Nephron (organoid): ENCODE results near the gene PGBD5.

Experiments used
- H3K27ac Mint-ChIP-seq, 3 experiments: 2 replicates each; pipeline ENCODE4 v1.8.0; 2020; ENCODE audit warnings: mixed read lengths in 3 of 3, mild to moderate bottlenecking in 2 of 3, moderate library complexity in 1 of 3
- H3K27me3 Mint-ChIP-seq: 2 replicates; pipeline ENCODE4 v1.8.0; 2021; ENCODE audit warnings: low read depth, mild to moderate bottlenecking, moderate library complexity, mixed read lengths
- H3K36me3 Mint-ChIP-seq: 2 replicates; pipeline ENCODE4 v1.8.0; 2020; ENCODE audit warnings: low read depth, mixed read lengths
- H3K4me1 Mint-ChIP-seq: 2 replicates; pipeline ENCODE4 v1.8.0; 2020; ENCODE audit warnings: mixed read lengths
- H3K4me3 Mint-ChIP-seq, 3 experiments: 2 replicates each; pipeline ENCODE4 v1.8.0; 2020; ENCODE audit warnings: mild to moderate bottlenecking in 3 of 3, mixed read lengths in 3 of 3, moderate library complexity in 2 of 3
- H3K9me3 Mint-ChIP-seq: 2 replicates; pipeline ENCODE4 v1.8.0; 2020; ENCODE audit warnings: mixed read lengths
- TF ChIP-seq, protein P1 (sequence below), 3 experiments: fragments of 200-600 bp; sonication (generic); IDR thresholded peaks; one replicate each; pipeline ENCODE4 v1.5.0; 2021; ENCODE audit warnings: antibody characterized with exemption in 3 of 3; ENCODE audit not compliant: unreplicated experiment in 3 of 3

The PGBD5 gene

DNA sequence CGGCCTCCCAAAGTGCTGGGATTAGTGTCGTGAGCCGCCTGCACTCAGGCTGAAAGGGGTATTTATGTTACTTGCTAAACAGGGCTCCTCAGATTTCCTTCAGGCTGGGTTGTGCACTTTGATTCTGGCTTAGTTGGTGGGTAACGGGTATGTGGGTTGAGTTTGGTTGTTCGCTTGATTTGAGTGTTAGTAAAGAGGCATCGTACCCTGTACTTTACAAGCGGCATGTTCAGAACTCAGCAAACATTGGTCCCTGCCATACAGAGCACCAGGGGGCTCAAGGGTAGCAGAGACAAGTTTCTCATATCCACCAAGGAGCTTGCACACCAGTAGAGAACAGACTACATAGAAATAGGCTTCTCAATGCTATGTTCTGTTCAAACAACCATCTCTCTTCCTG, 147.8 kb downstream of the PGBD5 start:
- TF ChIP-seq, protein P1, sequence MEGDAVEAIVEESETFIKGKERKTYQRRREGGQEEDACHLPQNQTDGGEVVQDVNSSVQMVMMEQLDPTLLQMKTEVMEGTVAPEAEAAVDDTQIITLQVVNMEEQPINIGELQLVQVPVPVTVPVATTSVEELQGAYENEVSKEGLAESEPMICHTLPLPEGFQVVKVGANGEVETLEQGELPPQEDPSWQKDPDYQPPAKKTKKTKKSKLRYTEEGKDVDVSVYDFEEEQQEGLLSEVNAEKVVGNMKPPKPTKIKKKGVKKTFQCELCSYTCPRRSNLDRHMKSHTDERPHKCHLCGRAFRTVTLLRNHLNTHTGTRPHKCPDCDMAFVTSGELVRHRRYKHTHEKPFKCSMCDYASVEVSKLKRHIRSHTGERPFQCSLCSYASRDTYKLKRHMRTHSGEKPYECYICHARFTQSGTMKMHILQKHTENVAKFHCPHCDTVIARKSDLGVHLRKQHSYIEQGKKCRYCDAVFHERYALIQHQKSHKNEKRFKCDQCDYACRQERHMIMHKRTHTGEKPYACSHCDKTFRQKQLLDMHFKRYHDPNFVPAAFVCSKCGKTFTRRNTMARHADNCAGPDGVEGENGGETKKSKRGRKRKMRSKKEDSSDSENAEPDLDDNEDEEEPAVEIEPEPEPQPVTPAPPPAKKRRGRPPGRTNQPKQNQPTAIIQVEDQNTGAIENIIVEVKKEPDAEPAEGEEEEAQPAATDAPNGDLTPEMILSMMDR (IDR thresholded peaks at IDR 0.05; ENCODE audit: unreplicated experiment in 3 of 3): no peak
- Mint-ChIP-seq H3K27me3 (no peaks in the 10 kb centered on the region), H3K27ac (peak overlapping the region in 1 of 3 experiments; percentile 65), H3K36me3 (peaks cover 56% of the 10 kb centered on the region), H3K4me1 (peaks cover 12% of the 10 kb centered on the region), H3K4me3 (no peak overlapping the region), H3K9me3 (no peaks in the 10 kb centered on the region)

DNA sequence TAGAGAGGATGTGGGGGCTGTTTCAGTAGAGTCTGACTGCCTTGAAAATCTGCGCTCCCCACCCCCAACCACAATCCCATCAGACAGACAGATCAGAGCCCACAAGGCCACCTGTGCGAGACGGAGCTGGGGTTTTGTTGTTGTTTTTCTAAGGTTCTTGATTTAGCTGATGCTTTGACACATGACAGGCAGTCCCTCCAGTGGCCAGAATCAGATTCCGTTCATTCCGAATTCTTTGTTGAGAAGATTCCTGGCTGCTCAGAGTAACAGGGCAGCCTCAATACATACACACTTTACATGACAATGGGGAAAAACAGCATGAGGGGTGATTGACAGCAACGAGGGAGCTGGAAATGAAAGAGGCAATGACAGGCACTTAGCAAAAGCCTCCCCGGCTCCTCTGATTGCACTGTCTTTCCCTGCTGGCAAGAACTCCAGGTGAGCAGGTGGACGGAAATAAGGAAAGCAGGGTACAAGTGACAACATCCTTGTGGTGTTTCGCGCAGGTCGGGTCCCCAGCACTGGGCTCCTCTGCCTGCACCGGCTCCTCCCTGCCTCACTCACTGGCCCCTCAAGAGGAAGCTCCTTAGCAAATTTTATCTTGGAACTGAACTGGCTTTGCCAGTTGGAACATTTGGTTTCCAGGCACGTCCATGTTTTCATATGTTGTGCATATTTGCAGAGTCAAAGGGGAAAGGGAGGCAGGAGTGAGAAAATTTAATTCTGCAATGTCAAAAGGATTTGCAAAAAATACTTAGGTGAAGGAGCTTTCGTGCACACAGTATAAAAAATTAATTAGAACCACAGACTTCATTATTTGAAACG, 148.7 kb downstream of the PGBD5 start:
- H3K4me1 Mint-ChIP-seq: peaks cover 12% of the 10 kb centered on the region
- no peaks in the 10 kb centered on the region for H3K9me3 Mint-ChIP-seq
- TF ChIP-seq, protein P1 (IDR thresholded peaks at IDR 0.05; ENCODE audit: unreplicated experiment in 3 of 3): no peak
- peak overlapping the region in 2 of 3 experiments; percentile 29 to 52 for H3K27ac Mint-ChIP-seq
- H3K36me3 Mint-ChIP-seq: peaks cover 55% of the 10 kb centered on the region
- H3K4me3 Mint-ChIP-seq: no peak overlapping the region
- no peaks in the 10 kb centered on the region for H3K27me3 Mint-ChIP-seq

DNA sequence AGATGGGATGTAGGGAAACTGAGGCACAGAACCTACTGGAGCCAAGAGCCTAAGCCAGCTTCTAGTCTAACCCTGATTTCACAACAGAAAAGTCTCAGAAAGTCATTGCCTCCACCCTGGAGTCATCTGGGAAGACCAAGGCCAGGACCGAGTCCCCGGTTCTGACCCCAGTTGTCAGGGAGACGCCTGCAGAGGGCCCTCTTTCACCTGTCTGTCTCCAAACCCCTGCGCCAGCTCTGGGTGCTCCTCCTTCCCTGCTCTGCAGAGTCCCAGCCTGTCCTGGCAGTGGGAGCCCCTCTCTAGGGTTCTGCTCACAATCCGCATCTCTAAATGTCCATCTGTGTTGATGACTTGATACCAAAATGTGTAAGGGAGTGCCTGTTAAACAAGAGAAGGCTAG, 149.7 kb downstream of the PGBD5 start:
- H3K4me3 Mint-ChIP-seq: no peak overlapping the region
- H3K27ac Mint-ChIP-seq: no peak overlapping the region

DNA sequence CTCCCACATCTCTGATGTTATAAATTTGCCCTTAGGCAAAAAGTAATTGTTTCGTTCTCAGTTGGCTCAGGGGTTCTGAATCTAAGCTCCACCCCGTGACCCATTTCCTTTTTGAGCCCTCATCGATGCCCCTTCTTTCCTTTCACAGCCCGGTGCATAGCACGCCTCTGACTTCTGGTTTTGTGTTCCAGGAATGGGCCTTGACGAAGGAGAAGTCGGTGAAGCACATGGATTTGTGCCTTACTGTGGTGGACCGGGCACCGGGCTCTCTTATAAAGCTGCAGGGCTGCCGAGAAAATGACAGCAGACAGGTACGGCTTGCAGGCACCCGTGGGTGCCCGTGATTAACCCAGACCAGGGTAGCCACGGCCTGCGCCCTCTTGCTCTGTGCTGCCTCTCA, 151.9 kb downstream of the PGBD5 start:
- H3K36me3 Mint-ChIP-seq: peaks cover 38% of the 10 kb centered on the region
- H3K9me3 Mint-ChIP-seq: no peaks in the 10 kb centered on the region
- H3K4me3 Mint-ChIP-seq: no peak overlapping the region
- H3K4me1 Mint-ChIP-seq: peaks cover 25% of the 10 kb centered on the region
- H3K27me3 Mint-ChIP-seq: no peaks in the 10 kb centered on the region
- no peak overlapping the region for H3K27ac Mint-ChIP-seq
- TF ChIP-seq, protein P1 (IDR thresholded peaks at IDR 0.05; ENCODE audit: unreplicated experiment in 3 of 3): no peak

More for the DNA sequence above, 149.7 kb downstream of the PGBD5 start:
- Mint-ChIP-seq H3K9me3 (no peaks in the 10 kb centered on the region), H3K36me3 (peaks cover 47% of the 10 kb centered on the region), H3K27me3 (no peaks in the 10 kb centered on the region), H3K4me1 (peaks cover 13% of the 10 kb centered on the region)
- TF ChIP-seq, protein P1 (IDR thresholded peaks at IDR 0.05; ENCODE audit: unreplicated experiment in 3 of 3): no peak

DNA sequence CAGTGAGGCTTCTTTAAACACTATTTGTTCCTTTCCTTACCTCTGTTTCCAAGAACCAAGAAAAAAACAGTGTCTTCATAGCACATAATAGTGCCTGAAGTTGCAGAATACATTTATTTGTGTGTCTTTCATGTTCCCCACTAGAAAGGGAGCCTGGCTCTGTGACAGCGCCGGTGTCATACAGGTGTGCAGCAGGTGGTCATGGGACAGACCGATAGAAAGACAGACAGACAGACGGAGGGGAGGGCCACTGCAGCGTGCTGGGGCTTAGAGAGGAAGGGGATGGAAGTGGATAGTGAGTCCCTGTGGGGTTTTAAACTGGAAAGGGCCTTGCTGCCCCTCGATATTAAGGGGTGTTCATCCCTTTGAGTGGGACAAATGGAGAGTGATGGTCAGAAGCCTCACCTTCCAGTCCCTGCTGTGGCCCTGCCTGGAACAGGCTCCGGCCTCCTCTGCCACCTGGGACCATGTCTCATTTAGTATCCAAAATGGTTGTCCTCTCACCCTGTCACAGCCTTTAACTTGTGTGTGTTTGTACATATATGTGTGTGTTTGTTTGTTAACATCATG, 152.9 kb downstream of the PGBD5 start:
- peaks cover 31% of the 10 kb centered on the region for H3K36me3 Mint-ChIP-seq
- H3K27me3 Mint-ChIP-seq: peaks cover 1% of the 10 kb centered on the region
- H3K4me1 Mint-ChIP-seq: peaks cover 29% of the 10 kb centered on the region

More for the DNA sequence above, 152.9 kb downstream of the PGBD5 start:
- Mint-ChIP-seq H3K9me3 (no peaks in the 10 kb centered on the region), H3K27ac (no peak overlapping the region), H3K4me3 (no peak overlapping the region)
- TF ChIP-seq, protein P1 (IDR thresholded peaks at IDR 0.05; ENCODE audit: unreplicated experiment in 3 of 3): no peak
